GM12892 (cell line): ENCODE data around the gene UXS1.

Experiments used
- DNase-seq: peaks from one replicate; pipeline ENCODE4 v3.0.0; 2011; ENCODE audit not compliant: insufficient read length
- FAIRE-seq: peaks from 2 replicates; lab custom pipeline; 2011; peaks lifted over from hg19 to GRCh38; lab: Jason Lieb, UNC
- POLR2A ChIP-seq: IDR thresholded peaks from 2 replicates; pipeline ENCODE4 v1.6.1; 2011; ENCODE audit warnings: low read depth, low read length, control low read depth
- POLR2AphosphoS5 ChIP-seq: IDR thresholded peaks from 2 replicates; pipeline ENCODE4 v1.6.1; 2011; ENCODE audit warnings: low read depth, low read length, control low read depth
- TAF1 ChIP-seq: IDR thresholded peaks from 2 replicates; pipeline ENCODE4 v1.6.1; 2011; ENCODE audit warnings: low read depth, mild to moderate bottlenecking, control low read depth, low read length, borderline replicate concordance

Gene UXS1

DNA sequence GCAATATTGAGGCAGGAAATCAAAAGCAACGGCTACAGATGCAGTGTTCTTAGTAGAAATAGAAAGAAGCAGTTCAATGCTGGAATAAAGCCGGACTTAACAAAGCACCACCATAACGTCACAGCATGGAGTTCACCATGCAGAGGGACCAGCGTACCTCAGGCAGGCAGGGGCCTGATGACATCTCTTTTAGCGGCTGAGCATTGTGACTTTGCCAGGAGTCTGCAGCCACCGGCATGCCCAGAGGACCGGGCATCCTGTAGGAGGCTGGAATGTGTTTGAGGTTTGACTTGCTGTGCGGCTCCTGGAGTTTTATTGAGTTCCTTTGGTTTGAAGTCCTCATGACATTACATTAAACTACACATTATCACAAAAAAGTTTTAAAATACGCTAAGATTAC, 139.8 kb downstream of the UXS1 start:
- no peak for DNase-seq
- no peak for TF ChIP-seq POLR2AphosphoS5
- TF ChIP-seq POLR2A = no peak
- no peak for TF ChIP-seq TAF1
- no peak for FAIRE-seq

DNA sequence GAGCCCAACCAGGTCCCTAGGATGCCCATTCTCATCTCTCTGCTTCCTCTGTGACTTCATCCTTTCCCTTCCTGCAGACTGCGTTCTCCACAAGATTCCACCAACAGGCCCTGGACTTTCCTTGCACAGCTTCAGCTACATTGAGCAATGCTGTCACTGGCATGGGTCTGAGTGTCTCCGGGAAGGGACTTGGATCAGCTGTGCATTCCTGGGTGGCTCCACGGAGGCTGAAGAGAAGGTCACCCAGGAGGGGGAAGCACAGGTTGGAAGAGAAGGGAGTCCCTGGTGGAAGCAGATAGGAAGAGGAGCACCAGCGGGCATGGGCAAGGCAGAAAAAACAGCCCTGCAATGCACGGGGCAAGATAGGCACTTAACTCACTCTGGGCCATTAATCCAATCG, 140.5 kb downstream of the UXS1 start:
- TF ChIP-seq POLR2A (no peak), TAF1 (no peak), POLR2AphosphoS5 (no peak)
- no peak for DNase-seq
- no peak for FAIRE-seq

DNA sequence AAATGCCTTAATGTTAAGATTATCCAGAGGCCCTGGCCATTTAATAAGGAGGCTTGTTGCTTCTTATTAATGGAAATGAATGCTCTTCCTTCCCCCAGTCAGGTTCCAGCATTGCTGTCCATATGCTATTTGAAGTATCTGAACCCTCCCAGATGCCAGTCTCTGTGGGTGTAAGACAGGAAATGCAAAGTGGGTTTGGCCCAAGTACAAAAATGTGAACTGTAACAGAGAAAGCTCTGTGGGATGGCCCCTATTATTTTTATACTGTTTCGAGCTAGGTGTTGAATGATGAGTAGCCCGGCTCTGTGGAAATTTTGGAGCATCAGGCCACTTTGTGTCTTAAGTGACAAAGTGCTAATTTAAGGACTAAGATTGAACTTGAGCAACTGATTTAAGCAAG, 141.0 kb downstream of the UXS1 start:
- FAIRE-seq (no peak), DNase-seq (no peak)
- TF ChIP-seq POLR2A (no peak), POLR2AphosphoS5 (no peak), TAF1 (no peak)

DNA sequence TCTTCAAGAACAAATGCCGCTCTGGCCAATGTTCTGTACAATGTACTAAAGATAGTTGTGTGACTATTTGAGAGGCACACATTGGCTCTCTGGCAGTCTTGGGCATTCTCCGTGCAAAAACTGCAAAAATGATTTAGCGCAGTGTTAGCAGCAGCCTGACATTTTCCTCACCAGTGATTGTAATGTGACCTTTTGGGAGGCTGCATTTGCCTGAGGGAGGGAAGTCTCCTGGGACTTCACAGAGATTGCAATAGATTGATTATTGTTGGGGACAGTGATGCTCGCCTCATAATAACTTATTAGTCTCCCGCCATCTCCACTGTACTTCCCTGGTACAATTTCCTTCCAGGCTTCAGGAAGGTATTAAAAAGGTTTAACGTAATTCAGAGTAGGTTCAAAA, 149.2 kb downstream of the UXS1 start:
- DNase-seq (no peak), FAIRE-seq (no peak)
- TF ChIP-seq POLR2AphosphoS5 (no peak), POLR2A (no peak), TAF1 (no peak)

DNA sequence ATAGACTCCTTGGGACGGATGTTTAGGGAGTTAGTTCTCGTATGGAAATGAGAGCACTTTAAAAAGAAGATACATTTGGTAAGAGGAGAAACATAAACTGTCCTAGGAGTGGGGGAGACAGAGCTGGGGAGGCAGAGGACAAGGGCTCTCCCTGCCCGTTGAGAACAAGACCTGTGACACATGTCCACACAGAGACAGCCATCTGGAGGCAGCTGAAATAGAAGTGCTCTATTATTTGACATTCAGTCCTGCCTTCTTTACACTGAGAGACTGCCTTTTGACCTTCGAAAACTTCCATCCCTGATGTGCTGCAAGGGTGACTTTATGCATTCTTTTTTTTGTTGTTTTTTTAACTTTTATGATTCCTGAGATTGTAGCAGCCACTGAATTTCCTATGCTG, 150.1 kb downstream of the UXS1 start:
- DNase-seq = no peak
- FAIRE-seq = no peak
- TF ChIP-seq POLR2AphosphoS5 = no peak
- TF ChIP-seq TAF1 = no peak
- TF ChIP-seq POLR2A = no peak
